ENCODE measurements around the gene KRTAP10-9.
"Not testable (repeated sequence)": the region's sequence is repeated elsewhere in the genome, so short reads cannot be mapped to it uniquely, and the experiment has no call there.

KRTAP10-9 gene

DNA sequence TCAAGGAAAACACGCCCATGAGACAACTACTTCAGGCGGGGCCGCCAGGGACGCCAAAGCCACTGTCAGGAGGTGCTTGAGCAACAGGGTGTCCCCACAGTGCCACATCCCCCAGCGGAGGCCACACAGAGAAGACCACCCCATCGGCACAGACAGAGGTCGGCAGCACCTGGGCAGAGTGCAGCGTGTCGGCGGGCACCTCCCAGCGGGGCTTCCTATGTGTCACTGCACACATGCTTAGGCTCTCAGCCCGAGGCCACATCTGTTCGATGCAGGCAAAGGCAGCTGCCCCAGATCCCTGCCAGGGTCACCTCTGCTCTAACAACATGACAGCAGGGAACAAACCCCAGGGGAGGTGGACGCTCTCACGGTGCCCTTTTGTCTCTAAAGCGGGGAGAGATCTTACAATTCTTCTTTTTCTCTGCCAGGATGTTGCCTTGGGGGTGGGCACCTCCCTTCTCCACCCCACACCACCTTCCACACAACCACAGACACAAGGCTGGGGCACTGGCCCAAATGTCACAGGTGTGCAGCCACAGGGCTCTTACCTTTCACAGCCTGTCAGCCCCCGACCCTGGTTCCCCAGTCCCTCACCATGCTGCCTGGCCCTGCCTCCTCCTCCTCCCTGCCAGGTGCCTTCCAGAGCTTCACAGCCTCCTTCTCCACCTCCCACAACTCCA lies 10.8 kb upstream of the KRTAP10-9 start:
- no peak for DNase-seq

DNA sequence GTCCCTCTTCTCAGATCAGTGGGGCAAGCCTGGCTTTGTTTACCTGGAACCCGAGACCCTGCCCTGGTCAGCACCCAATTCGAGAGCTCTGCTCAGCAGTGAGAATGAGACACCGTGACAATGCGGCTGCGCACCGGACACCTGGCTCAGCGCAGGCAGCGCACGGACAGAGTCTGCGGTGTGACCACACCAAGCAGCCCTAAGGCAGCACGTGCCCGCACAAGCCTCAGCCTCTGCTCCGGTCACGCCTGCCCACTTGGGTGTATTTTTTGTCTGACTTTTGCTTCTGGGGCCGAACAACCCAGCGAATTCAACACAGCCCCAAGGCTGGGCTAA lies 10.3 kb upstream of the KRTAP10-9 start:
- DNase-seq, result no peak

DNA sequence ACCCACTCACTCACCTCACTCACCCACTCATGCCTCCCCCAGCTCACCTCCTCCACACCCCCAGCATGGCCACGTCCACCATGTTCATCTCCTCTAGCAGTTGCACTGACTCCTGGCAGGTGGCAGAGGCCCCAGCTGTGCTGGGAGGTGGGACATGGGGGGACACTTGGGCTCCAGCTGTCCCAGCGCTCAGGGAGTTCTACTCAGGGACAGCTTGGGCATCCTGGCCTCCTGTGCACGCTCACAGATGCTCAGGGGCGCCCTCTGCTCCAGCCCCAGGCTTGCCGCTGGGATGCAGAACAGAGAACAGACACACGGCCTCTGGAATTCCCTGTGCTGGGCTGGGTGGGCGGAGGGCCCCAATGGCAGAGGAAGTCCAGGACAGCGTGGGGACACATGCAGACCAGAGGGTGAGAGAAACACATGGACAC lies 9.8 kb upstream of the KRTAP10-9 start:
- no peak for DNase-seq

DNA sequence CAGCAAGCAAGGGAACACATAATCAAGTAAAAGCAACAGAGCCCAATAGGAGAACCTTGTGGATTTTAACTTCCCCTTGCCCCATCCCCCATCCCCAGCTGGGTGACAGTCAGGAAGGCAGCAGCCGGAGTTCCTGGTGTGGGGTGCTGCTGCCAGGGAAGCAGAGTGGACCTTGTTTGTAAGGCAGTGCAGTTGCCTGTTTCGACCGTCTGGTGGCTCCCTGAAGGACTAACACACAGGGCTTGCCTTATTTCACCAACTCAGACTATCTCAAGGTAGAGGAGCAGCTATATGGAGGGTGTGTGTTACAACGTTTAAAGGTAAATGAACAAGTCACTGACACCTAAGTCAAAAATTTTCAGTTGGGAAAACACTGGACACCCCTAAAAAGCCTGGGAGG lies 8.4 kb upstream of the KRTAP10-9 start:
- DNase-seq, result no peak

DNA sequence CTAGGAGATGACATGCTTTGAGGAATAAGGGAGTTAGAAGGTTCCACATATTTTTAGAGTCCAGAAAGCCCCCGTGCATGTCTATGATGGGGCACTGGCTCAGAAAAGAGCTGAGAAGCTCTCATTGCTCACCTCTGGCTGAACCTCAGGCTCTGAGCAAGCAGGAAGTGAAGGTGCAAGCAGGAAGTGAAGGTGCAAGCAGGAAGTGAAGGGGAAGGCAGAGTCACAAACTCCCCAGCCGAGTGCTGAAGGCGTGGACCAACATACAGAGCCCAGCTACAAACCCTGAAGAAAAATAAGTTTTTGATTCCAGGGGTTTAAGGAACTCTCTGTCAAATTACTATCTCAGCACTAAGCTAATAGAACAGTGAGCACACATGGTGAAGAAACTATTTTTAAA lies 8.0 kb upstream of the KRTAP10-9 start:
- DNase-seq, result peak; percentile 55

DNA sequence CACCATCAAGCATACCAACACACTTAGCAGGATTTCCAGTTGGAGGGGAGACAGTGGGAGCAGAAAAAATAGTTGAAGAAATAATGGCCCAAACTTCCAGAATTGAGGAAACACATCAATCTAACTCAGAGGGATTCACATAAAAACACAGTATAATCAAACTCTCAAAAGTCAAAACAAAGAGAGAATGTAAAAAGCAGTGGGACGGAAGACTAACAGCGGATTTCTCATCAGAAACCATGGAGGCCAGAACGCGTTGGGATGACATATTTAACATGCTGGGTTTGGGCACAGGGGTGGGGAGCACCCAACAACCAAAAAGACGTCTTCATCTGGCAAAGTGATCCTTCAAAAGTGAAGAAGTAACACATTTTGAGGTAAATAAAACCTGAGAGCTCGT lies 7.0 kb upstream of the KRTAP10-9 start:
- DNase-seq, result no peak

DNA sequence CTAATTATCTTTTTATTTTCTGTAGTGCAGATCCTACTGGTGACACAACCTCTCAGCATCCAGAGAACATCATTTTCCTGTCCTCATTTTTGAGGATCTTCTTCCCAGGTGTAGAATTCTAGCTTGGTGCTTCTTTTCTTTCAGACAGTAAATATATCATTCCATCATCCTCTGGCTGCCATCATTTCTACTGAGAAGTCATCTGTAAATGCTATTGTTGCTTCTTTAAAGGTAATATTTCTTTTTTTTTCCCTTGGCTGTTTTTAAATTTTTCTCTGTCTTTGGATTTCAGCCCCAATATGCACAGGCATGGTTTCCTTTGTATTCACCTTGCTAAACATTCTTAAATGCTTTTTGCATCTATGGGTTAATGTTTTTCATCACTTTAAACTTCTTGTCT lies 3.3 kb upstream of the KRTAP10-9 start:
- no peak for DNase-seq

DNA sequence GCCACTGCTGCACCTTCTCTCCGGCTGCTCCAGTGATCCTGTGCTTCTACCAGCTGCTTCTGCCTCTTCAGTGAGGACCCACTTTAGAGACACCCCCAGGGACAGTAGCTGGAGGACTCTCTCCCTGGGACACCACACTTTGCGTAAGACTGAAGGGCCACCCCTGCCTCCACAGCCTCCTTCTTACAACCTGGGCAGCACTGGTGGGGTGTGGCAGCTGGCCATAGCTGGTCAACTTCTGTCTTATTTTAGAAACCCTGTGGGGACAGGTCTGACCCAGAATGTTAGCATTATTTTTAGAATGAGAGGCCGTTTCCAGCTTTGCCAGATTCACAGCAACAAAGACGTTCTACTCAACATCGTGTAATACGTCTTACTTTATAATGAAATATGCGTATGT lies 1.1 kb upstream of the KRTAP10-9 start:
- DNase-seq, result no peak

DNA sequence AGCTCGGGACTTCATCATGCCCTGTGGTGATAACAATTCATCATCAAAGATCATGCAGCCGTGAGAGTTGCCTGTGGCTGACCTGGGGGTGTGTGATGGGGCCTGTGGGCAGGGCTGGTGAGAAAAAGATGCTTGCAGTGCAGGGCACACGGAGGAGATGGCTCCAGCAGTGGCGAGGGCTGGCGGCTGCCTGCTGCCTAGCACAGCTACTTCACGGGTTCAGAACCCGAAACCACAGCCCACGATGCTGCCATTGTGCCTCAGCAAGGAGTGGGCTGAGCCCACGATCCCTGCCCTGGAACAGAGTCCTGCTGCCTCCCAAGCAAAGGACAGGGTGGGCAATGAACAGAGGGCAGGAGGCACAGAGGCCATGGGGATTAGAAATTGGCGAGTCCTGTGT lies 631 bp upstream of the KRTAP10-9 start:
- no peak for DNase-seq

DNA sequence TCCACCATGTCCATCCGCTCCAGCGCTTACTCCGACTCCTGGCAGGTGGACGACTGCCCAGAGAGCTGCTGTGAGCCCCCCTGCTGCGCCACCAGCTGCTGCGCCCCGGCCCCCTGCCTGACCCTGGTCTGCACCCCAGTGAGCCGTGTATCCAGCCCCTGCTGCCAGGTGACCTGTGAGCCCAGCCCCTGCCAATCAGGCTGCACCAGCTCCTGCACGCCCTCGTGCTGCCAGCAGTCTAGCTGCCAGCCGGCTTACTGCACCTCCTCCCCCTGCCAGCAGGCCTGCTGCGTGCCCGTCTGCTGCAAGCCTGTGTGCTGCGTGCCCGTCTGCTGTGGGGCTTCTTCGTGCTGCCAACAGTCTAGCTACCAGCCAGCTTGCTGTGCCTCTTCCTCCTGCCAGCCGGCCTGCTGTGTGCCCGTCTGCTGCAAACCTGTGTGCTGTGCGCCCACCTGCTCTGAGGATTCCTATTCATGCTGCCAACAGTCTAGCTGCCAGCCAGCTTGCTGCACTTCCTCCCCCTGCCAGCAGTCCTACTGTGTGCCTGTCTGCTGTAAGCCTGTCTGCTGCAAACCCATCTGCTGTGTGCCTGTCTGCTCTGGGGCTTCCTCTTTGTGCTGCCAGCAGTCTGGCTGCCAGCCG lies 409 bp downstream of the KRTAP10-9 start:
- DNase-seq, result not testable (repeated sequence)

DNA sequence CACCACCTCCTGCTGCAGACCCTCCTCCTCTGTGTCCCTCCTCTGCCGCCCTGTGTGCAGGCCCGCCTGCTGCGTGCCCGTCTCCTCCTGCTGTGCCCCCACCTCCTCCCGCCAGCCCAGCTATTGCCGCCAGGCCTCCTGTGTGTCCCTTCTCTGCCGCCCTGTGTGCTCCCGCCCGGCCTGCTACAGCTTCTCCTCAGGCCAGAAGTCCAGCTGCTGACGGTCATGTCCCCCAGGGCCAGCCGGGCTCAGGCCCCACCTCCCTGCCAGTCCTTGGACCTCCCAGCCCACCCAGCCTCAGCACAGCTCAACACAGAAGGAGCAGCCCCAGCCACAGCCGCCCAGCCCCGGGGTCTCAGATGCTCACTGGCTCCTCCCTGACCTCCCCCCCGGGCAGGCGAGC lies 939 bp downstream of the KRTAP10-9 start:
- not testable (repeated sequence) for DNase-seq

DNA sequence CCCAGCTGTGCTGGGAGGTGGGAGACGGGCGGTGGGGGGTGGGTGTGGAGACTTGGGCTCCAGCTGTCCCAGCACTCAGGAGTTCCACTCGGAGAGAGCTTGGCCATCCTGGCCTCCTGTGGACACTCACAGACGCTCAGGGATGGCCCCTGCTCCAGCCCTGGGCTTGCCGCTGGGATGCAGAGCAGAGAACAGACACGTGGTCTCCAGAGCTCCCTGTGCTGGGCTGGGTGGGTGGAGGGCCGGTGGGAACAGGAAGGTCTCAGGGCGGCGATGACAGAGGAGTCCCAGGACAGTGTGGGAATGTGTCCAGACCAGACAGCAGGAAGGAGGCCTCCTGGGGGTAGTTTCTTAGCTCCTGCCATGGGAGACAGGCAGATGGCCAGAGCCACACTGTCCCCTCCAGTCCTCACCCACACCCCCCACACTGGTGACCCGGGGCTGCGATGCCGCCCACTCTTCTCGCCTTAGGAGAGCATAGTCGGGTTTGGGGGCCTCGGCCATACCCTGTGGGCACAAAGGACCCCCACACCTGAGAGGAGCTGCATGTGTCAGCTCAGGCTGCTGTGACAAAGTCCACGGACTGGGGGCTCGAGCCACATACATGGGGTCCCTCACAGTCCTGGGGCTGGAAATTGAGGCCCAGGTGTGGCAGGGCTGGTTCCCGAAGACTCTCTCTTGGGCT lies 2.0 kb downstream of the KRTAP10-9 start:
- DNase-seq, result no peak

DNA sequence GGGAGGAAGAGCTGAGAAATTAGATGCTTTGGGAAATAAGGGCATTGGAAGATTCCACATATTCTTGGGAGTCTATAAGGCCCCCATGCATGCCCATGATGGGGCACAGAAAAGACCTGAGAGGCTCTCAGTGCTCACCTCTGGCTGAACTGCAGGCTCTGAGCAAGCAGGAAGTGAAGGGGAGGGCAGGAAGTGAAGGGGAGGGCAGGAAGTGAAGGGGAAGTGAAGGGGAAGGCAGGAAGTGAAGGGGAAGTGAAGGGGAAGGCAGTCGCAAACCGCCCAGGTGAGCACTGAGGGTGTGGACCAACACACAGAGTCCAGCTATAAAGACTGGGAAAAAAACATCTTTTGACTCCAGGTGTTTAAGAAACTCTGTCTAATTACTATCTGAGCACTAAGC lies 3.5 kb downstream of the KRTAP10-9 start:
- no peak for DNase-seq

DNA sequence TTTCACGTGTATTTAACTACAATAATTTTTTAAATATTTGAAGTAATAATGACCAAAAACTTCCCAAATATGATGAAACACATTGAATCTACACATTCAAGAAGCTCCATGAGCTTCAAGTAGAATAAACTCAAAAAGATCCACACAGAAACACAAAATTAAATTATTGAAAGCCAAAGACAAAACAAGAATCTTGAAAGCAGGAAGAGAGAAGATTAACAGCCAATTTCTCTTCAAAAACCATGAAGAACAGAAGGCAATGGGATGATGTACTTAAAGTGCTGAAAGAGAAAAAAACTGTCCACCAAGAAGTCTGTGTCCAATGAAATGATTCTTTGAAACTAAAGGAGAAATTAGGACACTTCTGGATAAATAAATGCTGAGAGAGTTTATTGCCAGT lies 5.2 kb downstream of the KRTAP10-9 start:
- no peak for DNase-seq

DNA sequence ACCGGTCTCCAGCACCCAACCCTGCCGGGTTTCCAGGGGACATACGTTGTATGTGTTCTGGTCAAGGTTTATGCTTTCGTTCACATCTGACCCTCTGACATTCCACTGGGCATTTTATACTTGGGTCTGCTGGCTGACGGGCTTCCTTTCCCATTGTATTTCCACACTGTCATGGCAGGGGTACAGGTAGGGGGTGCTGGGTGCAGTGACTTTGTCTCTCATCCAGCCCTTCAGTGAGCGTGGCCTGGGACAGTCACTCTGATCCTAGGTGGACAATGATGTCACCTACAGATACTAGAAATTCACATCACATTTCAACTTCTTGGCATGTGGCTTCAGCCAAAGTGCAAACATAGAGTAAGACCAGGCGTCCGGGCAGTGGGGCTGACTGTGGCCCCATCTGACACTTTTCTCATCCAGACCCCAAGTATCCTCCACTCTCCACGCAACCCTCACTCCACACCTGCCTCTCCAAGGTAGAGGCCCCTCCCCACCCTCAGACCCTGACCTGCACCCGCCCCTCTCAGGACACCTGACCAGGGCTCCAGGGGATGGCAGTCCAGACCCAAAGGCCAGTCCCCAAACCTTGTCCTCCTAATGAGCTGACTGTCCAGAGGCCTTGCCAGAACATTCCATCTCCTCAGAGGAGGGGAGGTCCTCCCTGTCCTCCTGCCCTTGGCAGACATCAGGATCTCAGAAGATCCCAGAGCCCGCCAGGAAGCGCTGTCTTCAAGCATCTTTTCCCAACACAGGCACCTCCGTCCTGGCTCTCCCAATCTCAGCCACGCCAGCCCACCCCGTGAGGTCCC lies 9.5 kb downstream of the KRTAP10-9 start:
- no peak for DNase-seq

DNA sequence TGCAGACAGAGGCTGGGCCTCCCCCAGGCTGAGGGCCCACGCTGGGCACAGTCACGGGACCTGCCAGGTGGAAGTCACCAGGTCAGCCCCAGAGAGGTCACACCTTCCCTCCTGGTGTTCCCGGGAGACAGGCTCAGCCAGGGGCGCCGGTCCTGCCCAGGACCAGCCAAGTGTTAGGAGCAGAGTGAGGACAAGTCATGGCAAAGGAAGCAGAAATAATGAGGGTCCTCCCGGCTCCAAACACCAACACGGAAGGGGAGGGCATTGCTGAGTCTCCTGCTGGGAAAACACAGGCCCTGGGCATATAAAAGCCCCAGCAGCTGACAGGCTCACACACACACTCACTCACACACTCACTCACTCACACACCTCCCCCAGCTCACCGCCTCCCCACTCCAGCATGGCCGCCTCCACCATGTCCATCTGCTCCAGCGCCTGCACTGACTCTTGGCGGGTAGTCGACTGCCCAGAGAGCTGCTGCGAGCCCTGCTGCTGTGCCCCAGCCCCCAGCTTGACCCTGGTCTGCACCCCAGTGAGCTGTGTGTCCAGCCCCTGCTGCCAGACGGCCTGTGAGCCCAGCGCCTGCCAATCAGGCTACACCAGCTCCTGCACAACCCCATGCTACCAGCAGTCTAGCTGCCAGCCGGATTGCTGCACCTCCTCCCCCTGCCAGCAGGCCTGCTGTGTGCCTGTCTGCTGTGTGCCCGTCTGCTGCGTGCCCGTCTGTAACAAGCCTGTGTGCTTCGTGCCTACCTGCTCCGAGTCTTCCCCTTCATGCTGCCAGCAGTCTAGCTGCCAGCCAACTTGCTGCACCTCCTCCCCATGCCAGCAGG lies 10.3 kb downstream of the KRTAP10-9 start, which contains the start of gene KRTAP10-10:
KRTAP10-10 (plus strand) TSS at position 339 of the 833 bp plus-strand sequence; CDS start at position 401, 62 bp downstream.
- no peak for DNase-seq

DNA sequence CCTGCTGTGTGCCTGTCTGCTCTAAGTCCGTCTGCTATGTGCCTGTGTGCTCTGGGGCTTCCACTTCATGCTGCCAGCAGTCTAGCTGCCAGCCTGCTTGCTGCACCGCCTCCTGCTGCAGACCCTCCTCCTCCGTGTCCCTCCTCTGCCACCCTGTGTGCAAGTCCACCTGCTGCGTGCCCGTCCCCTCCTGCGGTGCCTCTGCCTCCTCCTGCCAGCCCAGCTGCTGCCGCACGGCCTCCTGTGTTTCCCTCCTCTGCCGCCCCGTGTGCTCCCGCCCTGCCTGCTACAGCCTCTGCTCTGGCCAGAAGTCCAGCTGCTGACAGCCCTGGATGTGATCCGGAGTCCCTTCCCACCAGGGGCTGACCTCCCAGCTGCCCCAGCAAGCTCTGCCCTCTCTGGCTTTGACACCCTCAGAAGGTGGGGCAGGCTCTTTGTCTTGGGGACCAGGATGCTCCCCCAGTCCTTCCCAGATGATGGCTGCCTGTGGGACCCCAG lies 11.0 kb downstream of the KRTAP10-9 start:
- DNase-seq, result not testable (repeated sequence)

DNA sequence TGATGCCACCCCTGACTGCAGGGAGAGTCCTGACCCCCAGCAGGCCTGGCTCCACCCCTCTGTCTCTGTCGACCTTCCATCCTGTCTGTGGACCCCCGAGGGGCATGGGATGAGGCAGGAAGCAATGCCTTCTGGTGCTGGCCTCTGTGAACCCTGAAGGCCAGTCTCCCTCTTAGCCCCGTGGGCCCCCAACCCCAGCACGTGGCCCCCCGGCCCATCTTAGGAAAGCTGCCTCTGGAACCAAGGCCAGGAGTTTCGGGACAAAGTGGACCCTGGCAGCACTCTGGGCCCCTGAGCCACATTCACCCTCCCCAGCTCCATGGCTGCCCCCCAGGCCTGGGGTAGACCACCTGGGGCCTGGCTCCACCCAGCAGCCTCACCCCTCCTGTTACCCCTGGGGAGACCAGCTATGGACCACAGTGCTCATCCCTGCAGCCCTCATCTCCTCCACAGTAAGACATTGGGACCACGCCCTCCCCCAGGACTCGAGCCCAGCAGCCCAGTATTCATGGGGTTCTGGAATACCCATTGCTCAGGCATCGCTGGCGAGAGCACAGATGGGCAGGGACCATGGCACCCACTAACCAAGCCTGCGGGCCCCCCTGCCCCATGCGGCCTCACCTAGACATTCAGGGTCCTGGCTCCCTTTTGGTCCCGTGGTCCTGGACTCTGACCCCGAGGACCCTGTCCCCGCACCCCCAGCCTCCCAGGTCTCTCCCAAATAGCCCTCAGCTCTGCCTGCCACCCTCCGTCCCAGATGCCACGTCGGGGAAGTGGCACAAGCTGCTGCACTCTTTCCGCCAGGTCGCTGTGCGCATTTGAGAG lies 11.8 kb downstream of the KRTAP10-9 start:
- DNase-seq, result not testable (repeated sequence)

DNA sequence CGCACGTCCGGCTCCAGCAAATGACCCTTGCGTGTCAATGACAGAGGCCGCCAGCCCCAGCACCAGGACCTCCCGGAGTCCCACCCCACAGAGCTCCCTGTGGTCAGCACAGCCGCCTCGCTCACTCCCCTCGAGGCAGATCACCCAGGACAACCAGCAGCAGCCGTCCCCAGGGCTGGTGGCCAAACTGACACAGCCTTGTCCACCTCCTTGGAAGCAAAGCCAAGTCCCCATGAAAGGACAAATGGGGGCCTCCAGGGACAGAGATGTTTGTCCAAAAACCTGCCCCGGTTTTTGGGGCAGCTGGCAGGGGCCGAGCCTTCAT lies 12.4 kb downstream of the KRTAP10-9 start:
- no peak for DNase-seq

DNA sequence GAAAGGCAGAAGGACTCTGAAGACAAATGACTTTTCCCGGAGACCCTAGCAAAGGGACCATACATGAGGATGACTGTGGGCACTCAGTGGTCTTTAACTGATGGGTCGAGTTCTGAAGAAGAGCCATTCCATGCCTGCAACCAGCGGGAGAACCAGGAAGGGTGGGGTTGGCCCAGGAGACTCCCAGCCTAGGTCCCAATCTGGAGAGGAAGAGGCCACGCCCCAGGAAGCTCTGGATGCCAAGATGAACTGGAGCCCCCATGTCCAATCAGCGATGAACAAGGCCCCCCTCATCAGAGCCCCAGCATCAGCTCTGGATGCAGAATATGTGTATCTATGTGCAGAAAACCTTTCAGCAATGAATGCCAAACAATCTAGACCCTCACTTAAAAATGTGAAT lies 13.9 kb downstream of the KRTAP10-9 start:
- DNase-seq, result no peak

DNA sequence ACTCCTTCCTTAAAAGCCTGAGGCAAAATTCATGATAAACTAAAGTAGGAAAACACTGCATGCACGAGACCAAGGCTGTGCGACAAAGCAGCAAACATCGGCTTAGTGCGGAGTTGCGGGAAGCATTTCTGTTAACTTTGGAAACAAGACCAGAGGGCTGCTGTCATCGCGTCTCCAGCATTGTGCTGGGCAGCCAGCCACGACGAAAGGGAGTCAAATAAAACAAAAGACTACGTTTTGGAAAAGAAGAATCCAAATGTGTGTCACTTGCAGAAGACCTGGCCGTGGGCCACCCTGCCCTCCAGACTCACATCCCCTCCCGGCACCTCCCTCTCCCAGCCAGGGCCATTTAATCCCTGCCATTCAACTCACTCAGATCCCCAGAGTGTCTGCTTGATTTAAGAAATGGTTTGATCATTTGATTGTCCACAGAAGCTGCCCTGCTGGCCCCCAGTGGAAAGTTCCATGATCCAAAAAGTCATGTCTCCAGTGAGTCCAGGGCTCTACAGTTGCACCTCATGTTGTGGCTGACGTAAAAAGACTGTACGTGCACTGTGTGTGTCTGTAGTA lies 16.9 kb downstream of the KRTAP10-9 start:
- DNase-seq, result no peak

Measured in stimulated activated naive CD4-positive, alpha-beta T cell treated with Interleukin-2 at 50 U/mL for 16 hours (primary cell).